OCI-LY1 (cell line): ENCODE data around the gene LANCL2.

Source experiments
- H2AFZ ChIP-seq: fragments of 200-600 bp; sonication (generic), shearing (Covaris generic); 2 replicates; pipeline ENCODE4 v1.6.0; 2014; ENCODE audit warnings: antibody characterized with exemption, mild to moderate bottlenecking, low read length
- H3F3A ChIP-seq: fragments of 200-600 bp; sonication (generic), shearing (Covaris generic); 2 replicates; pipeline ENCODE4 v1.6.0; 2014; ENCODE audit warnings: mild to moderate bottlenecking, antibody characterized with exemption, low read length, moderate library complexity; ENCODE audit not compliant: insufficient read depth
- H3K27ac ChIP-seq: fragments of 200-600 bp; sonication (generic); 2 replicates; pipeline ENCODE4 v1.5.1; 2014; ENCODE audit warnings: low read length, mixed run types, mild to moderate bottlenecking, low read depth; ENCODE audit not compliant: poor library complexity, severe bottlenecking
- H3K27me3 ChIP-seq: fragments of 200-600 bp; sonication (generic); 2 replicates; pipeline ENCODE4 v1.6.0; 2014; ENCODE audit warnings: antibody characterized with exemption, mild to moderate bottlenecking, low read length, moderate library complexity; ENCODE audit not compliant: insufficient read depth
- H3K36me3 ChIP-seq: fragments of 200-600 bp; sonication (generic); 2 replicates; pipeline ENCODE4 v1.6.1; 2014; ENCODE audit warnings: mild to moderate bottlenecking, antibody characterized with exemption, low read length, moderate library complexity, mixed read lengths; ENCODE audit not compliant: insufficient read depth
- H3K4me1 ChIP-seq: fragments of 200-600 bp; sonication (generic); 2 replicates; pipeline ENCODE4 v1.5.1; 2014; ENCODE audit warnings: mild to moderate bottlenecking, low read length, moderate library complexity; ENCODE audit not compliant: insufficient read depth, severe bottlenecking
- H3K4me2 ChIP-seq: fragments of 200-600 bp; sonication (generic), shearing (Covaris generic); 2 replicates; pipeline ENCODE4 v1.6.1; 2014; ENCODE audit warnings: low read length
- H3K4me3 ChIP-seq: fragments of 200-600 bp; sonication (generic); 2 replicates; pipeline ENCODE4 v1.5.1; 2014; ENCODE audit warnings: low read length, low read depth, mild to moderate bottlenecking, mixed read lengths; ENCODE audit not compliant: poor library complexity, severe bottlenecking
- H3K79me2 ChIP-seq: fragments of 200-600 bp; shearing (Covaris generic); 2 replicates; pipeline ENCODE4 v1.6.1; 2016; ENCODE audit warnings: mixed run types, low read length, mixed read lengths; ENCODE audit not compliant: insufficient read depth
- H3K9ac ChIP-seq: fragments of 200-600 bp; sonication (generic), shearing (Covaris generic); 2 replicates; pipeline ENCODE4 v1.6.1; 2014; ENCODE audit warnings: mild to moderate bottlenecking, low read length, mixed read lengths
- H3K9me2 ChIP-seq: fragments of 200-600 bp; sonication (generic), shearing (Covaris generic); 2 replicates; pipeline ENCODE4 v1.6.1; 2014; ENCODE audit warnings: low read depth, mild to moderate bottlenecking, low read length, mixed read lengths
- H3K9me3 ChIP-seq: fragments of 200-600 bp; shearing (Covaris generic); 2 replicates; pipeline ENCODE4 v1.6.1; 2014; ENCODE audit warnings: low read length, mixed read lengths
- H4K20me1 ChIP-seq: fragments of 200-600 bp; sonication (generic), shearing (Covaris generic); 2 replicates; pipeline ENCODE4 v1.6.0; 2016; ENCODE audit warnings: mild to moderate bottlenecking, low read length; ENCODE audit not compliant: insufficient read depth
- CTCF ChIP-seq: fragments of 200-600 bp; sonication (generic), shearing (Covaris generic); IDR thresholded peaks from 2 replicates; pipeline ENCODE4 v1.5.1; 2017; ENCODE audit warnings: mild to moderate bottlenecking, antibody characterized with exemption, low read length, moderate library complexity, mixed read lengths
- EZH2 ChIP-seq: fragments of 200-600 bp; sonication (generic), shearing (Covaris generic); IDR thresholded peaks from 2 replicates; pipeline ENCODE4 v1.8.0; 2017; ENCODE audit warnings: borderline replicate concordance, mixed run types, mild to moderate bottlenecking, antibody characterized with exemption, low read length, moderate library complexity, mixed read lengths

Gene LANCL2

GRCh38 chr7:55432939-55433784 lies 68.0 kb downstream of the LANCL2 start:
- Histone ChIP-seq H3K4me2 (no peak overlapping the region), H3K9ac (no peak overlapping the region), H3K4me1 (peaks cover 8% of the 10 kb centered on the region), H4K20me1 (no peaks in the 10 kb centered on the region), H3K79me2 (no peaks in the 10 kb centered on the region), H3K9me3 (no peaks in the 10 kb centered on the region), H3K4me3 (no peak overlapping the region), H3F3A (no peaks in the 10 kb centered on the region), H3K9me2 (no peaks in the 10 kb centered on the region), H3K27ac (peak overlapping the region; percentile 6), H2AFZ (no peak overlapping the region), H3K36me3 (no peaks in the 10 kb centered on the region), H3K27me3 (no peaks in the 10 kb centered on the region)
- peak; percentile 93 for TF ChIP-seq CTCF
- TF ChIP-seq EZH2 = no peak

- Histone ChIP-seq H3K36me3 (no peaks in the 10 kb centered on the region), H3K79me2 (no peaks in the 10 kb centered on the region), H3K9ac (no peak overlapping the region), H3K4me2 (no peak overlapping the region), H3K9me2 (no peaks in the 10 kb centered on the region), H3K4me3 (no peak overlapping the region), H3K27me3 (no peaks in the 10 kb centered on the region), H3K9me3 (no peaks in the 10 kb centered on the region), H3F3A (no peaks in the 10 kb centered on the region), H4K20me1 (no peaks in the 10 kb centered on the region), H3K4me1 (peaks cover 8% of the 10 kb centered on the region), H3K27ac (no peak overlapping the region), H2AFZ (no peak overlapping the region)
- TF ChIP-seq EZH2 (no peak), CTCF (no peak)
Observed at GRCh38 chr7:55435466-55435865, 70.3 kb downstream of the LANCL2 start.

- no peak overlapping the region for H3K4me2 ChIP-seq
- no peaks in the 10 kb centered on the region for H3K9me3 ChIP-seq
- H2AFZ ChIP-seq = no peak overlapping the region
- no peaks in the 10 kb centered on the region for H3K9me2 ChIP-seq
- no peak overlapping the region for H3K4me3 ChIP-seq
- H3K79me2 ChIP-seq = no peaks in the 10 kb centered on the region
- H3K4me1 ChIP-seq = peaks cover 8% of the 10 kb centered on the region
- no peak overlapping the region for H3K27ac ChIP-seq
- no peak overlapping the region for H3K9ac ChIP-seq
- no peaks in the 10 kb centered on the region for H3F3A ChIP-seq
- TF ChIP-seq EZH2 (no peak), CTCF (no peak)
- H3K27me3 ChIP-seq = no peaks in the 10 kb centered on the region
- no peaks in the 10 kb centered on the region for H4K20me1 ChIP-seq
- no peaks in the 10 kb centered on the region for H3K36me3 ChIP-seq
Observed at GRCh38 chr7:55436457-55436856, 71.3 kb downstream of the LANCL2 start.
